K562 (cell line): ENCODE measurements around the gene PDLIM4. TPM values are rescaled to one million over a fixed set of nuclear protein-coding genes. Genes with fewer than 3 reads are reported as not detected.

Source experiments
- ATAC-seq: fragments of 200-7000 bp; cut with Tn5 transposase; 3 replicates; pipeline ENCODE4 v1.9.1; 2020; ENCODE audit warnings: moderate library complexity
- BruUV-seq: library from RNA; stranded (reverse); fragments of 400-500 nt; replicated peaks from 2 replicates; lab custom pipeline; 2021; lab: Mats Ljungman, UMichigan
- CTCF ChIA-PET: fragments of 300-600 bp; formaldehyde crosslinking; extraction: SDS; loops from one replicate; lab custom pipeline; 2021; ENCODE audit warnings: low intra/inter-chr PET ratio; lab: Yijun Ruan, JAX
- POLR2A ChIA-PET: fragments of 300-600, 350-650 bp; sonication (Branson Sonifier 250); formaldehyde crosslinking; extraction: SDS; loops from one replicate; lab custom pipeline; 2021; ENCODE audit warnings: antibody characterized with exemption, inconsistent platforms; lab: Yijun Ruan, JAX
- DNase-seq, 4 experiments: peaks; one replicate each; pipeline versions ENCODE4 v3.0.0 to v3.0.0-alpha.2; 2011 to 2018; ENCODE audit warnings: low spot score in 3 of 4, mixed read lengths in 3 of 4; ENCODE audit errors: extremely low read depth in 1 of 4
- FAIRE-seq: peaks from 2 replicates; lab custom pipeline; 2011; peaks lifted over from hg19 to GRCh38; lab: Jason Lieb, UNC
- H2AFZ ChIP-seq: 2 replicates; pipeline ENCODE4 v1.6.0; 2011; ENCODE audit warnings: low read depth, low read length, control low read depth, inconsistent platforms
- H3K27ac ChIP-seq: fragments of 200-600 bp; 3 replicates; pipeline ENCODE4 v1.8.0; 2011; ENCODE audit warnings: low read depth, mild to moderate bottlenecking, control low read depth, inconsistent platforms, low read length, moderate library complexity, mixed read lengths; ENCODE audit errors: extremely low read depth
- H3K27me3 ChIP-seq, 2 experiments: fragments of 300-600 bp in 1 of 2; 2 replicates in 1 of 2; 3 replicates in 1 of 2; pipeline versions ENCODE4 v1.6.0 to v1.8.0; 2011; ENCODE audit warnings: inconsistent platforms in 2 of 2, low read length in 2 of 2, mild to moderate bottlenecking in 1 of 2, mixed read lengths in 1 of 2, moderate library complexity in 1 of 2; ENCODE audit not compliant: control insufficient read depth in 2 of 2, insufficient read depth in 2 of 2
- H3K36me3 ChIP-seq: fragments of 300-600 bp; 3 replicates; pipeline ENCODE4 v1.8.0; 2011; ENCODE audit warnings: mild to moderate bottlenecking, low read length, inconsistent platforms; ENCODE audit not compliant: control insufficient read depth, insufficient read depth
- H3K4me1 ChIP-seq, 2 experiments: fragments of 200-600 bp in 1 of 2; replicated peaks in 1 of 2; 2 replicates in 1 of 2; 3 replicates in 1 of 2; pipeline versions ENCODE4 v1.5.1 to v1.8.0; 2011; ENCODE audit warnings: inconsistent platforms in 2 of 2, low read length in 2 of 2, mild to moderate bottlenecking in 1 of 2, mixed read lengths in 1 of 2, moderate library complexity in 1 of 2; ENCODE audit not compliant: control insufficient read depth in 2 of 2, insufficient read depth in 2 of 2
- H3K4me2 ChIP-seq: 2 replicates; pipeline ENCODE4 v1.6.1; 2011; ENCODE audit warnings: low read length, control low read depth, inconsistent platforms, mixed read lengths; ENCODE audit not compliant: insufficient read depth
- H3K4me3 ChIP-seq: fragments of 200-600 bp; sonication (generic), shearing (Covaris generic); 2 replicates; pipeline ENCODE4 v1.5.1; 2016; ENCODE audit warnings: control low read depth, inconsistent platforms
- H3K79me2 ChIP-seq: fragments of 200-600 bp; 3 replicates; pipeline ENCODE4 v1.8.0; 2011; ENCODE audit warnings: low read length, inconsistent platforms; ENCODE audit not compliant: control insufficient read depth, insufficient read depth
- H3K9ac ChIP-seq, 2 experiments: 2 replicates each; pipeline versions ENCODE4 v1.6.0 to v1.6.1; 2011; ENCODE audit warnings: low read depth in 2 of 2, low read length in 2 of 2, control low read depth in 1 of 2, inconsistent platforms in 1 of 2, mild to moderate bottlenecking in 1 of 2, mixed read lengths in 1 of 2; ENCODE audit not compliant: insufficient read depth in 1 of 2
- H3K9me1 ChIP-seq: one replicate; pipeline ENCODE4 v1.6.0; 2011; ENCODE audit warnings: inconsistent platforms, mild to moderate bottlenecking, low read length, moderate library complexity; ENCODE audit not compliant: control insufficient read depth, insufficient read depth
- H3K9me3 ChIP-seq: replicated peaks from 2 replicates; pipeline ENCODE4 v1.5.1; 2011; ENCODE audit warnings: low read depth, low read length, inconsistent platforms; ENCODE audit not compliant: control insufficient read depth, insufficient read depth
- H4K20me1 ChIP-seq: replicated peaks from 2 replicates; pipeline ENCODE4 v1.6.1; 2011; ENCODE audit warnings: low read length, inconsistent platforms, mixed read lengths; ENCODE audit not compliant: control insufficient read depth, insufficient read depth
- MCM7 ChIP-seq, 2 experiments: fragments of 450-650 bp; IDR thresholded peaks; 2 replicates each; pipeline ENCODE4 v1.6.1; 2016 to 2018
- PYGO2 ChIP-seq: fragments of 450-650 bp; IDR thresholded peaks from 2 replicates; pipeline ENCODE4 v1.6.1; 2016; ENCODE audit warnings: mild to moderate bottlenecking, missing genetic modification characterization, moderate library complexity, missing compliant biosample characterization
- SMARCE1 ChIP-seq: fragments of 450-650 bp; IDR thresholded peaks from 2 replicates; pipeline ENCODE4 v1.7.1; 2016; ENCODE audit warnings: mild to moderate bottlenecking
- ZNF766 ChIP-seq: fragments of 200-800 bp; sonication (Bioruptor generic); conservative IDR thresholded peaks from 2 replicates; pipeline ENCODE4 v1.6.1; 2016; ENCODE audit warnings: missing genetic modification characterization, missing compliant biosample characterization
- WGBS: fragments of 100-300 bp; shearing (Covaris generic); methylation state at CpG from one replicate; pipeline ENCODE4 v1.1.6; 2016; ENCODE audit warnings: low coverage, mixed read lengths; ENCODE audit not compliant: insufficient coverage; ENCODE audit errors: missing lambda C conversion rate; 5-methylcytosine and 5-hydroxymethylcytosine counted together
- in situ Hi-C: fragments of 300-500 bp; cut with MboI; formaldehyde crosslinking; loops from 4 replicates; pipeline ENCODE4 v1.15.0; 2018; ENCODE audit warnings: inconsistent platforms, mixed read lengths
- intact Hi-C: fragments of 100-400 bp; cut with micrococcal nuclease; formaldehyde crosslinking; loops from 2 replicates; pipeline ENCODE4 v1.14.2; 2022
- polyA plus RNA-seq, 8 experiments: library from polyadenylated mRNA; depleted of rRNA in 4 of 8; stranded (reverse) in 5 of 8; unstranded in 3 of 8; fragments of >200 nt; fragmentation: Nextera tagmentation in 2 of 8; fragmentation: Illumina TruSeq in 1 of 8; extraction: Ambion mirVana in 2 of 8; extraction: Trizol in 1 of 8; gene quantifications; 2 replicates each; pipeline versions ENCODE4 v1.2.1 to v1.2.3, GENCODE V29; 2011 to 2014; ENCODE audit warnings: inconsistent platforms in 1 of 8, missing spikeins in 1 of 8
- total RNA-seq, 7 experiments: library from RNA; depleted of rRNA in 6 of 7; stranded (reverse); fragments of >200 nt in 6 of 7; fragmentation: Illumina TruSeq in 2 of 7; extraction: Trizol in 2 of 7; gene quantifications; 2 replicates each; pipeline versions ENCODE4 v1.2.1 to v1.2.3, GENCODE V29; 2011 to 2021; ENCODE audit warnings: low replicate concordance in 1 of 7
- TF ChIP-seq, protein P1 (sequence below): sonication (generic); formaldehyde crosslinking; IDR thresholded peaks from 2 replicates; pipeline ENCODE4 v1.8.1; 2023; ENCODE audit warnings: mild to moderate bottlenecking, missing genetic modification reagents
- TF ChIP-seq, protein P2 (sequence below): sonication (generic); formaldehyde crosslinking; IDR thresholded peaks from 2 replicates; pipeline ENCODE4 v1.8.1; 2023; ENCODE audit warnings: mild to moderate bottlenecking, missing genetic modification reagents

PDLIM4 gene
- total and polyA plus RNA-seq, 9 of the 15 experiments (the other 6 are each of a cell fraction or from before 2014, with no cell fraction given) = 0.28 to 32.8 (median 13.1) TPM

DNA sequence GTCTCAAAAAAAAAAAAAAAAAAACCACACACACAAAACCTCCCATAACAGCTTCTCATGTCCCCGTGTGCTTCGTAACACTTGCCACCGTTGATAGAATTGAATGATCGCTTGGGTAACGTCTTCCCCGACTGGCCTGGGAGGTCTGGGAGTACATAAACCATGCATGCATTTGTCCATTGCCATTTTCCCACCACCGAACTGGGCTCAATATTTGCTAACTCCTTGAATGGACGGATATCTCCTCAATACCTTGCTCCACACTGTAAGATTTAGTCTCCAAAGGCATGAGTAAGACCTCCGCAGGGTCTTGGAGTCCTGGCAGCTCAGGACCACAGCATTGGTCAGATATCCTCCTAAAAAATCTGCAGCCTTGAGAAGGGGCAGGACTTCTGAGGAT lies 26.6 kb upstream of the PDLIM4 start:
- CTCF ChIA-PET = no interaction called here
- H3K4me1 ChIP-seq = peaks cover 15 to 24% of the 10 kb centered on the region in 2 experiments
- no peaks in the 10 kb centered on the region for H3K27me3 ChIP-seq
- in situ Hi-C loops (no loop called here), intact Hi-C loops (no loop called here)
- no peak for TF ChIP-seq MCM7 (IDR thresholded peaks at IDR 0.05)
- TF ChIP-seq, protein P1, sequence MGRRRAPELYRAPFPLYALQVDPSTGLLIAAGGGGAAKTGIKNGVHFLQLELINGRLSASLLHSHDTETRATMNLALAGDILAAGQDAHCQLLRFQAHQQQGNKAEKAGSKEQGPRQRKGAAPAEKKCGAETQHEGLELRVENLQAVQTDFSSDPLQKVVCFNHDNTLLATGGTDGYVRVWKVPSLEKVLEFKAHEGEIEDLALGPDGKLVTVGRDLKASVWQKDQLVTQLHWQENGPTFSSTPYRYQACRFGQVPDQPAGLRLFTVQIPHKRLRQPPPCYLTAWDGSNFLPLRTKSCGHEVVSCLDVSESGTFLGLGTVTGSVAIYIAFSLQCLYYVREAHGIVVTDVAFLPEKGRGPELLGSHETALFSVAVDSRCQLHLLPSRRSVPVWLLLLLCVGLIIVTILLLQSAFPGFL (CRISPR knock-in tag) = no peak
- TF ChIP-seq, protein P2, sequence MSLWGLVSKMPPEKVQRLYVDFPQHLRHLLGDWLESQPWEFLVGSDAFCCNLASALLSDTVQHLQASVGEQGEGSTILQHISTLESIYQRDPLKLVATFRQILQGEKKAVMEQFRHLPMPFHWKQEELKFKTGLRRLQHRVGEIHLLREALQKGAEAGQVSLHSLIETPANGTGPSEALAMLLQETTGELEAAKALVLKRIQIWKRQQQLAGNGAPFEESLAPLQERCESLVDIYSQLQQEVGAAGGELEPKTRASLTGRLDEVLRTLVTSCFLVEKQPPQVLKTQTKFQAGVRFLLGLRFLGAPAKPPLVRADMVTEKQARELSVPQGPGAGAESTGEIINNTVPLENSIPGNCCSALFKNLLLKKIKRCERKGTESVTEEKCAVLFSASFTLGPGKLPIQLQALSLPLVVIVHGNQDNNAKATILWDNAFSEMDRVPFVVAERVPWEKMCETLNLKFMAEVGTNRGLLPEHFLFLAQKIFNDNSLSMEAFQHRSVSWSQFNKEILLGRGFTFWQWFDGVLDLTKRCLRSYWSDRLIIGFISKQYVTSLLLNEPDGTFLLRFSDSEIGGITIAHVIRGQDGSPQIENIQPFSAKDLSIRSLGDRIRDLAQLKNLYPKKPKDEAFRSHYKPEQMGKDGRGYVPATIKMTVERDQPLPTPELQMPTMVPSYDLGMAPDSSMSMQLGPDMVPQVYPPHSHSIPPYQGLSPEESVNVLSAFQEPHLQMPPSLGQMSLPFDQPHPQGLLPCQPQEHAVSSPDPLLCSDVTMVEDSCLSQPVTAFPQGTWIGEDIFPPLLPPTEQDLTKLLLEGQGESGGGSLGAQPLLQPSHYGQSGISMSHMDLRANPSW (CRISPR knock-in tag) = no peak
- TF ChIP-seq PYGO2 (tag) = no peak
- no peak for TF ChIP-seq ZNF766 (CRISPR knock-in tag)
- TF ChIP-seq SMARCE1 = no peak
- H3K4me3 ChIP-seq = no peak overlapping the region
- ATAC-seq (no peak), FAIRE-seq (no peak), DNase-seq (no peak)
- no peak overlapping the region for H3K9ac ChIP-seq
- H3K4me2 ChIP-seq = no peak overlapping the region
- H2AFZ ChIP-seq = peak overlapping the region; percentile 75
- BruUV-seq = no TSS peak
- POLR2A ChIA-PET = interaction anchor here (1.0 to 1.3 kb wide), 2 partner anchors 10 to 20 kb away, joined by 3 to 5 read pairs; no protein-coding TSS in a partner anchor
- H3K36me3 ChIP-seq = no peaks in the 10 kb centered on the region
- WGBS = 71% methylated on average over 9 of the region's 9 CpGs
- no peaks in the 10 kb centered on the region for H4K20me1 ChIP-seq
- no peak overlapping the region for H3K27ac ChIP-seq
- H3K9me1 ChIP-seq = no peaks in the 10 kb centered on the region
- peaks cover 12% of the 10 kb centered on the region; the same call in 1 of the 3 replicates for H3K79me2 ChIP-seq
- H3K9me3 ChIP-seq = no peaks in the 10 kb centered on the region
